Panc1 (cell line): Measurements from ENCODE around the gene PSENEN. TPM values are rescaled to one million over a fixed set of nuclear protein-coding genes. Genes with fewer than 3 reads are reported as not detected.

Source experiments
- ATAC-seq: fragments of 200-7000 bp; cut with Tn5 transposase; 2 replicates; pipeline ENCODE4 v1.9.1; 2020; ENCODE audit warnings: mild to moderate bottlenecking, moderate library complexity
- BruUV-seq: library from RNA; stranded (reverse); fragments of 400-500 nt; replicated peaks from 2 replicates; lab custom pipeline; 2021; lab: Mats Ljungman, UMichigan
- CTCF ChIA-PET: fragments of 300-600 bp; sonication (Branson Sonifier 250); formaldehyde crosslinking; loops from one replicate; lab custom pipeline; 2022; ENCODE audit warnings: antibody characterized with exemption; lab: Charles Lee
- POLR2A ChIA-PET: fragments of 300-600 bp; sonication (Branson Sonifier 250); formaldehyde crosslinking; loops from one replicate; lab custom pipeline; 2022; ENCODE audit warnings: antibody characterized with exemption; lab: Charles Lee
- DNase-seq: peaks from one replicate; pipeline ENCODE4 v3.0.0-alpha.2; 2010; ENCODE audit warnings: low read depth, low spot score
- H3K27ac ChIP-seq: 2 replicates; pipeline ENCODE4 v1.5.1; 2011; ENCODE audit warnings: mild to moderate bottlenecking, low read length, inconsistent platforms
- H3K27me3 ChIP-seq: fragments of 200-500 bp; sonication (Bioruptor generic); 2 replicates; pipeline ENCODE4 v1.6.0; 2014; ENCODE audit warnings: low read length, inconsistent platforms; ENCODE audit not compliant: control insufficient read depth, insufficient read depth
- H3K36me3 ChIP-seq: fragments of 200-500 bp; sonication (Bioruptor generic); 2 replicates; pipeline ENCODE4 v1.5.1; 2014; ENCODE audit warnings: inconsistent platforms, mild to moderate bottlenecking, low read length, moderate library complexity; ENCODE audit not compliant: control insufficient read depth, insufficient read depth
- H3K4me1 ChIP-seq: 2 replicates; pipeline ENCODE4 v1.5.1; 2011; ENCODE audit warnings: inconsistent platforms, mild to moderate bottlenecking, low read length, moderate library complexity; ENCODE audit not compliant: control insufficient read depth, insufficient read depth
- H3K4me3 ChIP-seq, 2 experiments: 2 replicates each; pipeline ENCODE4 v1.5.1; 2011 to 2012; ENCODE audit warnings: low read depth in 2 of 2, low read length in 2 of 2, mild to moderate bottlenecking in 2 of 2, inconsistent platforms in 1 of 2, moderate library complexity in 1 of 2
- H3K9me3 ChIP-seq: fragments of 200-500 bp; sonication (Bioruptor generic); 2 replicates; pipeline ENCODE4 v1.5.1; 2014; ENCODE audit warnings: low read depth, mild to moderate bottlenecking, inconsistent platforms, low read length, moderate library complexity; ENCODE audit not compliant: control insufficient read depth, insufficient read depth
- SIN3A ChIP-seq: IDR thresholded peaks from 2 replicates; pipeline ENCODE4 v1.6.1; 2012; ENCODE audit warnings: low read depth, mild to moderate bottlenecking, low read length, moderate library complexity, borderline replicate concordance; ENCODE audit not compliant: insufficient read depth
- TCF7L2 ChIP-seq: IDR thresholded peaks from 2 replicates; pipeline ENCODE4 v1.6.1; 2011; ENCODE audit warnings: mild to moderate bottlenecking, low read depth, low read length, inconsistent platforms
- in situ Hi-C: cut with HindIII; loops from 2 replicates; pipeline ENCODE4 v1.10.0; 2016; ENCODE audit warnings: low sequenced_read_pairs, low pct_unique_long_range_greater_than_20kb
- intact Hi-C: fragments of 100-400 bp; cut with micrococcal nuclease; formaldehyde crosslinking; loops from one replicate; pipeline ENCODE4 v1.10.0; 2022; ENCODE audit not compliant: unreplicated experiment
- total RNA-seq: library from RNA; stranded (reverse); gene quantifications from one replicate; pipeline ENCODE4 v1.2.1, GENCODE V29; 2021; ENCODE audit not compliant: unreplicated experiment
- TF ChIP-seq, protein P1 (sequence below), 2 experiments: IDR thresholded peaks; 2 replicates each; pipeline ENCODE4 v1.6.1; 2011 to 2012; ENCODE audit warnings: low read depth in 2 of 2, control low read depth in 1 of 2, low read length in 1 of 2, mild to moderate bottlenecking in 1 of 2, moderate library complexity in 1 of 2; ENCODE audit not compliant: insufficient read depth in 1 of 2

The PSENEN gene
- total RNA-seq, 1 experiment from 2014 or later = 169 TPM

DNA sequence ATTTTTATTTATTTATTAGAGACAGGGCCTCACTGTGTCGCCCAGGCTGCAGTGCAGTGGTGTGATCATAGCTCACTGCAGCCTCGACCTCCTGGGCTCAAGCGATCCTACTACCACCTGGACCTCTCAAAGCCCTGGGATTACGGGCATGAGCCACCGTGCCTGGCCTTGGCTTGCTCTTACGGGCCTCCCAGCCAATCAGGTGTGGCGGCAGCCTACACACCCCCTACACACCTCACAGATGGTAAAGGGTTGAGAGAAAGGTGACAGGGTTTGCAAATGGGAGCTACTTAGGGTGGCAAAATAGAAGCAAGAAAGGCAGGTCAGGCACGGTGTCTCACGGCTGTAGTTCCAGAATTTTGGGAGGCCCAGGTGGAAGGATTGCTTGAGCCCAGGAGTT, 42.1 kb upstream of the PSENEN start:
- no TSS peak for BruUV-seq
- Histone ChIP-seq H3K9me3 (no peaks in the 10 kb centered on the region), H3K36me3 (no peaks in the 10 kb centered on the region), H3K27ac (no peak overlapping the region), H3K4me1 (0 out of 2 replicates have a peak, but pooled peaks cover 5% of the 10 kb centered on the region), H3K27me3 (no peaks in the 10 kb centered on the region), H3K4me3 (peak overlapping the region; percentile 68 to 80)
- POLR2A ChIA-PET = interaction anchor here (0.7 to 1.1 kb wide), 3 partner anchors 30 to 65 kb away, joined by 3 read pairs; partner anchors contain the start of gene PSENEN
- intact Hi-C loops (no loop called here), in situ Hi-C loops (no loop called here)
- TF ChIP-seq, protein P1, sequence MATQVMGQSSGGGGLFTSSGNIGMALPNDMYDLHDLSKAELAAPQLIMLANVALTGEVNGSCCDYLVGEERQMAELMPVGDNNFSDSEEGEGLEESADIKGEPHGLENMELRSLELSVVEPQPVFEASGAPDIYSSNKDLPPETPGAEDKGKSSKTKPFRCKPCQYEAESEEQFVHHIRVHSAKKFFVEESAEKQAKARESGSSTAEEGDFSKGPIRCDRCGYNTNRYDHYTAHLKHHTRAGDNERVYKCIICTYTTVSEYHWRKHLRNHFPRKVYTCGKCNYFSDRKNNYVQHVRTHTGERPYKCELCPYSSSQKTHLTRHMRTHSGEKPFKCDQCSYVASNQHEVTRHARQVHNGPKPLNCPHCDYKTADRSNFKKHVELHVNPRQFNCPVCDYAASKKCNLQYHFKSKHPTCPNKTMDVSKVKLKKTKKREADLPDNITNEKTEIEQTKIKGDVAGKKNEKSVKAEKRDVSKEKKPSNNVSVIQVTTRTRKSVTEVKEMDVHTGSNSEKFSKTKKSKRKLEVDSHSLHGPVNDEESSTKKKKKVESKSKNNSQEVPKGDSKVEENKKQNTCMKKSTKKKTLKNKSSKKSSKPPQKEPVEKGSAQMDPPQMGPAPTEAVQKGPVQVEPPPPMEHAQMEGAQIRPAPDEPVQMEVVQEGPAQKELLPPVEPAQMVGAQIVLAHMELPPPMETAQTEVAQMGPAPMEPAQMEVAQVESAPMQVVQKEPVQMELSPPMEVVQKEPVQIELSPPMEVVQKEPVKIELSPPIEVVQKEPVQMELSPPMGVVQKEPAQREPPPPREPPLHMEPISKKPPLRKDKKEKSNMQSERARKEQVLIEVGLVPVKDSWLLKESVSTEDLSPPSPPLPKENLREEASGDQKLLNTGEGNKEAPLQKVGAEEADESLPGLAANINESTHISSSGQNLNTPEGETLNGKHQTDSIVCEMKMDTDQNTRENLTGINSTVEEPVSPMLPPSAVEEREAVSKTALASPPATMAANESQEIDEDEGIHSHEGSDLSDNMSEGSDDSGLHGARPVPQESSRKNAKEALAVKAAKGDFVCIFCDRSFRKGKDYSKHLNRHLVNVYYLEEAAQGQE (IDR thresholded peaks at IDR 0.05; ENCODE audit: insufficient read depth in 1 of 2, low read depth in 2 of 2, low read length in 1 of 2) = no peak
- DNase-seq (no peak), ATAC-seq (no peak)
- CTCF ChIA-PET = interaction anchor here (1.4 kb wide), 1 partner anchor 9 kb away, joined by 9 read pairs; no protein-coding TSS in a partner anchor

DNA sequence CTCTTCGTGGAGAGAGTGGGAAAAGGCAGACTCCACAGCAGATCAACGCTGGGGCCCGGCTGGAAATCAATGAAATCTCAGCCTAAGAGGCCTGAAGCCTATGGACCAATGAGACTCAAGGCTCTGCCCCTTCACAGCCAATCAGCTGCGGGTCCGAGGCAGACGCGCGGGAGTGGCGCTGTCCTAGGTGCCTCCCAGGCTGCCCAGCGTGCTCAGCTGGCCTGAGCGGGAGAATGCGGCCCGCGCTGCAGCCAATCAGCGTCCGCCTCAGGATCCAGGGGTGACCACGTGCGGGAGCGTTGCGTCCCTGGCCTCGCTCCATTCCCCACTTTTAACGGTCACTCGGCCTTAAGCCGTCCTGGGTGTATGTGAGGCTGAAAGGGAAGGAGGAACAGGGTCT, 41.2 kb upstream of the PSENEN start, which contains the start of gene ZBTB32:
Gene ZBTB32, plus strand, starts transcription at position 341 of the 400 bp plus-strand sequence. CDS start 10,069 bp downstream, outside the sequence.
- DNase-seq = no peak
- CTCF ChIA-PET = no interaction called here

More for the DNA sequence above, 41.2 kb upstream of the PSENEN start, which contains the start of gene ZBTB32:
- TF ChIP-seq TCF7L2 = no peak
- TF ChIP-seq SIN3A = no peak
- TF ChIP-seq, protein P1 (IDR thresholded peaks at IDR 0.05; ENCODE audit: insufficient read depth in 1 of 2, low read depth in 2 of 2, low read length in 1 of 2) = peak; percentile 84 to 91
- in situ Hi-C loops = no loop called here
- Histone ChIP-seq H3K27me3 (no peaks in the 10 kb centered on the region), H3K9me3 (no peaks in the 10 kb centered on the region), H3K4me3 (peak within 1 kb of the TSS in 1 of 2 experiments; percentile 80; a peak in 1 of 4 replicates), H3K4me1 (0 out of 2 replicates have a peak, but pooled peaks cover 5% of the 10 kb centered on the region), H3K36me3 (no peaks in the 10 kb centered on the region), H3K27ac (no peak within 1 kb of the TSS)
- no TSS peak for BruUV-seq
- intact Hi-C loops = no loop called here
- POLR2A ChIA-PET = no interaction called here
- no peak for ATAC-seq
